ENCODE results near the gene HLA-G. TPM values are rescaled to one million over a fixed set of nuclear protein-coding genes. Genes with fewer than 3 reads are reported as not detected.
"Not testable (repeated sequence)": the region's sequence is repeated elsewhere in the genome, so short reads cannot be mapped to it uniquely, and the experiment has no call there.

HLA-G gene
- polyA plus RNA-seq, 2 donors: 0.07 to 0.12 TPM

DNA sequence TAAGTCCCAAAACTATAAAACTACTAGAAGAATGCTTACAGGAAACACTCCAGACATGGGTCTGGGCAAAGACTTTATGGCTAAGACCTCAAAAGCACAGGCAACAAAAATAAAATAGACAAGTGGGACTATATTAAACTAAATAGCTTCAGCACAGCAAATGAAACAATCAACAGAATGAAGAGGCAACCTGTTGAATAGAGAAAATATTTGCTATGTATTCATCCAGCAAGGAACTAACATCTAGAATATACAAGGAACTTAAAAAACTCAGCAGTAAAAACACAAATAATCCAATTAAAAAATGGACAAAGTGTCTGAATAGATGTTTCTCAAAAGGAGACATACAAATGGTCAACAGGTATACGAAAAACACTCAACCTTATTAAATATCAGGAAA, 30.4 kb downstream of the HLA-G start:
- H3K4me3 ChIP-seq (ENCODE audit: low read depth in 1 of 2, low read length in 2 of 2): no peak overlapping the region
- WGBS, 2 donors: 74 to 86% methylated on average over 1 of the region's 1 CpG
- H3K9me3 ChIP-seq (ENCODE audit: control insufficient read depth in 2 of 2, insufficient read depth in 1 of 2, low read depth in 1 of 2, low read length in 1 of 2): no peaks in the 10 kb centered on the region
- H3K36me3 ChIP-seq (ENCODE audit: control insufficient read depth in 2 of 2, insufficient read depth in 2 of 2, low read length in 1 of 2): no peaks in the 10 kb centered on the region
- H3K27ac ChIP-seq (ENCODE audit: low read depth in 2 of 2, low read length in 1 of 2): no peak overlapping the region
- H3K27me3 ChIP-seq (ENCODE audit: control insufficient read depth in 1 of 2, insufficient read depth in 2 of 2, low read length in 2 of 2): no peaks in the 10 kb centered on the region
- H3K4me1 ChIP-seq (ENCODE audit: control insufficient read depth in 2 of 2, insufficient read depth in 2 of 2, low read length in 1 of 2): no peaks in the 10 kb centered on the region

GRCh38 chr6:29861521-29862255, 34.1 kb downstream of the HLA-G start:
- H3K36me3 ChIP-seq (ENCODE audit: control insufficient read depth in 2 of 2, insufficient read depth in 2 of 2, low read length in 1 of 2): no peaks in the 10 kb centered on the region
- H3K9me3 ChIP-seq (ENCODE audit: control insufficient read depth in 2 of 2, insufficient read depth in 1 of 2, low read depth in 1 of 2, low read length in 1 of 2): no peaks in the 10 kb centered on the region
- H3K27me3 ChIP-seq (ENCODE audit: control insufficient read depth in 1 of 2, insufficient read depth in 2 of 2, low read length in 2 of 2): no peaks in the 10 kb centered on the region
- H3K27ac ChIP-seq (ENCODE audit: low read depth in 2 of 2, low read length in 1 of 2): no peak overlapping the region
- WGBS, 2 donors: 76 to 78% methylated on average over 6 of the region's 6 CpGs
- H3K4me3 ChIP-seq (ENCODE audit: low read depth in 1 of 2, low read length in 2 of 2): no peak overlapping the region
- H3K4me1 ChIP-seq (ENCODE audit: control insufficient read depth in 2 of 2, insufficient read depth in 2 of 2, low read length in 1 of 2): no peaks in the 10 kb centered on the region

- Histone ChIP-seq H3K4me1 (ENCODE audit: control insufficient read depth in 2 of 2, insufficient read depth in 2 of 2, low read length in 1 of 2) (no peaks in the 10 kb centered on the region), H3K27me3 (ENCODE audit: control insufficient read depth in 1 of 2, insufficient read depth in 2 of 2, low read length in 2 of 2) (no peaks in the 10 kb centered on the region), H3K36me3 (ENCODE audit: control insufficient read depth in 2 of 2, insufficient read depth in 2 of 2, low read length in 1 of 2) (no peaks in the 10 kb centered on the region), H3K4me3 (ENCODE audit: low read depth in 1 of 2, low read length in 2 of 2) (no peak overlapping the region), H3K27ac (ENCODE audit: low read depth in 2 of 2, low read length in 1 of 2) (no peak overlapping the region), H3K9me3 (ENCODE audit: control insufficient read depth in 2 of 2, insufficient read depth in 1 of 2, low read depth in 1 of 2, low read length in 1 of 2) (no peaks in the 10 kb centered on the region)
- WGBS, 2 donors: 23 to 28% methylated on average over 22 to 24 of the region's 24 CpGs
These were observed 36.6 kb downstream of the HLA-G start for GRCh38 chr6:29864037-29864810.

DNA sequence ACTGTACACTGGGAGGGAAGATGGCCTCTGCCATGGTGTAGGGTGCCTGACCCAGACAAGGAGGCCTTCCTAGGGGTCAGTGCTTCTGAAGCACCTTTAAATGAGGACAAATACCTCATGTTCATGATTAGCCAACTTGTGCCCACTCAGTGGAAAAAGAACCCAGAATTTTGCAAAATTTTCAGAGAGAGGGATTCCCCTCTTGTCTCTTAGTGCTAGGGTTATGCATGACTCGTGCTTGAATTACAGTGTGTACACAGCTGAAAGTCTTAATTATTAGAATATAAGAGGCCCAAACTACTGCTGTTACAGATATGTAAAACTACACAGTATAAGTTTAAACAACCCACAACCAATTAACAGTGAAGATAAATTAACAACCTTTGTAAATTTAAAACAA, 38.0 kb downstream of the HLA-G start:
- H3K27ac ChIP-seq (ENCODE audit: low read depth in 2 of 2, low read length in 1 of 2): no peak overlapping the region
- 42 to 43% methylated on average over 1 of the region's 1 CpG for WGBS, 2 donors
- no peaks in the 10 kb centered on the region for H3K36me3 ChIP-seq (ENCODE audit: control insufficient read depth in 2 of 2, insufficient read depth in 2 of 2, low read length in 1 of 2)
- no peaks in the 10 kb centered on the region for H3K9me3 ChIP-seq (ENCODE audit: control insufficient read depth in 2 of 2, insufficient read depth in 1 of 2, low read depth in 1 of 2, low read length in 1 of 2)
- no peak overlapping the region for H3K4me3 ChIP-seq (ENCODE audit: low read depth in 1 of 2, low read length in 2 of 2)
- no peaks in the 10 kb centered on the region for H3K27me3 ChIP-seq (ENCODE audit: control insufficient read depth in 1 of 2, insufficient read depth in 2 of 2, low read length in 2 of 2)
- no peaks in the 10 kb centered on the region for H3K4me1 ChIP-seq (ENCODE audit: control insufficient read depth in 2 of 2, insufficient read depth in 2 of 2, low read length in 1 of 2)

- Histone ChIP-seq H3K27ac (ENCODE audit: low read depth in 2 of 2, low read length in 1 of 2) (no peak overlapping the region), H3K9me3 (ENCODE audit: control insufficient read depth in 2 of 2, insufficient read depth in 1 of 2, low read depth in 1 of 2, low read length in 1 of 2) (no peaks in the 10 kb centered on the region), H3K36me3 (ENCODE audit: control insufficient read depth in 2 of 2, insufficient read depth in 2 of 2, low read length in 1 of 2) (no peaks in the 10 kb centered on the region), H3K27me3 (ENCODE audit: control insufficient read depth in 1 of 2, insufficient read depth in 2 of 2, low read length in 2 of 2) (no peaks in the 10 kb centered on the region), H3K4me1 (ENCODE audit: control insufficient read depth in 2 of 2, insufficient read depth in 2 of 2, low read length in 1 of 2) (peaks cover 0 to 4% of the 10 kb centered on the region in 2 donors), H3K4me3 (ENCODE audit: low read depth in 1 of 2, low read length in 2 of 2) (no peak overlapping the region)
- WGBS, 2 donors: 35 to 64% methylated on average over 2 of the region's 2 CpGs
These were observed 42.5 kb downstream of the HLA-G start for GRCh38 chr6:29870104-29870503.

DNA sequence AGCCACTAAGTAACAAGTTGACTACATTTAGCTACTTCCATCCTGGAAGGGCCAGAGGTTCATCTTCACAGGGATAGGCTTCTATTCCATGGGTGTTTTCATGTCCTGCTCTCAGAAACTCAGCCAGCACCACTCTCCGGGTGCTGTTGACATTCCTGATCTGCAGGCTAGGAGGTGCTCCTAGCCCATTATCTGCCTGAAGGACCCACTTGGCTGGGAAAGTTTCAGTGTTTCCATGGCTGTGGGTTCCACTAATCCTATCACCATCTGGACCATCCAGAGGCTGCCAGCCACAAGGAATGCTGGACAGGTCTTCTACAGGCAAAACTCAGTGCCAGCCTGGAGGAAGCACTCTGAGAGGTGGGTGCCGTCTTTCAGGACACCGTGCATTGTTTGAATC, 45.2 kb downstream of the HLA-G start:
- no peak overlapping the region for H3K27ac ChIP-seq (ENCODE audit: low read depth in 2 of 2, low read length in 1 of 2)
- no peaks in the 10 kb centered on the region for H3K9me3 ChIP-seq (ENCODE audit: control insufficient read depth in 2 of 2, insufficient read depth in 1 of 2, low read depth in 1 of 2, low read length in 1 of 2)
- WGBS, 2 donors: 27 to 88% methylated on average over 3 of the region's 3 CpGs
- no peaks in the 10 kb centered on the region for H3K27me3 ChIP-seq (ENCODE audit: control insufficient read depth in 1 of 2, insufficient read depth in 2 of 2, low read length in 2 of 2)
- H3K4me1 ChIP-seq (ENCODE audit: control insufficient read depth in 2 of 2, insufficient read depth in 2 of 2, low read length in 1 of 2): peaks cover 0 to 4% of the 10 kb centered on the region in 2 donors
- H3K4me3 ChIP-seq (ENCODE audit: low read depth in 1 of 2, low read length in 2 of 2): no peak overlapping the region
- no peaks in the 10 kb centered on the region for H3K36me3 ChIP-seq (ENCODE audit: control insufficient read depth in 2 of 2, insufficient read depth in 2 of 2, low read length in 1 of 2)

DNA sequence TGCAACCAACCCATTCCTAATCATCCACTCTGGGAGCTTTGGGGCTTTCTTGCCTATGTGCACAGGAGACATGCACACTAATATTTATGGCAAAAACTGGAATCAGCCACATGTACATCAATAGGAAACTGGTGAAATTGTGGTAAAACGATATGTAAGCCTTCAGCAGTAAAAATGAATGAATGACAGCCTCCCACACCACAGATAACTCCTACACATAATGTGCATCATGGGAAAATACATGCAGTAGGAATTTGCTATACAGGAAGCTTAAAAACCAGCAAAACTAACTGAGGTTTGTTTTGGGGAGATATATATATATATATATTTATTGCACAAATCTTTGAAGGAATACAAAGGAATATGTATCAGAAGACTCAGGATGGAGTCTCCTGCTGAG, 47.6 kb downstream of the HLA-G start:
- Histone ChIP-seq H3K36me3 (ENCODE audit: control insufficient read depth in 2 of 2, insufficient read depth in 2 of 2, low read length in 1 of 2) (no peaks in the 10 kb centered on the region), H3K27ac (ENCODE audit: low read depth in 2 of 2, low read length in 1 of 2) (no peak overlapping the region), H3K4me3 (ENCODE audit: low read depth in 1 of 2, low read length in 2 of 2) (no peak overlapping the region), H3K9me3 (ENCODE audit: control insufficient read depth in 2 of 2, insufficient read depth in 1 of 2, low read depth in 1 of 2, low read length in 1 of 2) (no peaks in the 10 kb centered on the region), H3K4me1 (ENCODE audit: control insufficient read depth in 2 of 2, insufficient read depth in 2 of 2, low read length in 1 of 2) (peaks cover 0 to 4% of the 10 kb centered on the region in 2 donors), H3K27me3 (ENCODE audit: control insufficient read depth in 1 of 2, insufficient read depth in 2 of 2, low read length in 2 of 2) (no peaks in the 10 kb centered on the region)
- 71 to 94% methylated on average over 1 of the region's 1 CpG for WGBS, 2 donors

DNA sequence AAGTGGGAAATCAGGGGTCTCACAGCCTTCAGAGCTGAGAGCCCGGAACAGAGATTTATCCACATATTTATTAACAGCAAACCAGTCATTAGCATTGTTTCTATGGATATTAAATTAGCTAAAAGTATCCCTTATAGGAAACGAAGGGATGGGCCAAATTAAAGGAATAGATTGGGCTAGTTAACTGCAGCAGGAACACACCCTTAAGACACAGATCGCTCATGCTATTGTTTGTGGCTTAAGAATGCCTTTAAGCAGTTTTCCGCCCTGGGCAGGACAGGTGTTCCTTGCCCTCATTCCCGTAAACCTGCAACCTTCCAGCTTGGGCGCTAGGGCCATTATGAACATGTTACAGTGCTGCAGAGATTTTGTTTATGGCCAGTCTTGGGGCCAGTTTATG, 48.1 kb downstream of the HLA-G start:
- not testable (repeated sequence) for H3K9me3 ChIP-seq (ENCODE audit: control insufficient read depth in 2 of 2, insufficient read depth in 1 of 2, low read depth in 1 of 2, low read length in 1 of 2); H3K4me3 ChIP-seq (ENCODE audit: low read depth in 1 of 2, low read length in 2 of 2); H3K36me3 ChIP-seq (ENCODE audit: control insufficient read depth in 2 of 2, insufficient read depth in 2 of 2, low read length in 1 of 2); H3K4me1 ChIP-seq (ENCODE audit: control insufficient read depth in 2 of 2, insufficient read depth in 2 of 2, low read length in 1 of 2); H3K27ac ChIP-seq (ENCODE audit: low read depth in 2 of 2, low read length in 1 of 2); H3K27me3 ChIP-seq (ENCODE audit: control insufficient read depth in 1 of 2, insufficient read depth in 2 of 2, low read length in 2 of 2)
- WGBS, 2 donors: 79% methylated on average over 6 of the region's 6 CpGs; no CpG with 5 or more reads in 1 of the 2 donors

Data from esophagus (tissue), 2 donors.